GM10847 (cell line): ENCODE results near the gene PLPPR3.

ENCODE experiments used
- POLR2A ChIP-seq: IDR thresholded peaks from 2 replicates; pipeline ENCODE4 v1.6.1; 2011; ENCODE audit not compliant: insufficient read length; ENCODE audit errors: extremely low read depth

The PLPPR3 gene

GRCh38 chr19:782878-783668 is 38.7 kb downstream of the PLPPR3 start:
- TF ChIP-seq POLR2A: no peak

DNA sequence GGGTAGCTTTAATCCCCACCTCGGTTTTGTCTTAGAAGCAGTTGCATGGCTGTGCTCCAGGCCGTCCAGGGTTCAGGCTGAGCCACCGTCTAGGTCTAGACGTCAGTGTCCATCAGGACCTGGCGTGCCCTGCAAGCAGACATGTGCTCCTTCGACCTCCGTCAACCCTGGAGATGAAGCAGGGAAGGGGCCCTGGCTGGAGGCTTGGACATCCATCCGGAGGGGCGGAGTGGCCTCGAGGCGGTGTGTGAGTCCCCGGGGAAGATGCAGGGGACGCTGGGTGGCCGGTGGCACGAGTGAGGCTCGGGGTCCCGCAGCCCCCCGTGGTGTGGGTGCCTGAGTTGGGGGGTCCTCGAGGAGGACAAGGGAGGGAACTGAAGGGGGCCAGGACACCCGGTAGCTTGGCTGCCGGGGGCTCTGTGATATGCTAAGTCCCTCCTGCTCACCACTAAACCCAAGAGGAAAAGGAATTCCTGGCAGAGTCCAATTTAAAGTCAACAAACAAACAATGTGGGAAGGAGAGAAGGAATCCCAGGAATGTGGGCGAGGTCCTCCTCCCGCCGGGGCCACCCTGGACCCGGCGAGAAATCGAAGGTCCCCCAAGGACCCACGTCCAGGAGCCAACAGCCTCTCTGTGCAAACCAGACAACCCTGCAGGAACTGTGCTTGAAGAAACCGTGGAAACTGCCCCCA is 39.4 kb downstream of the PLPPR3 start:
- no peak for TF ChIP-seq POLR2A

- no peak for TF ChIP-seq POLR2A
Observed at GRCh38 chr19:781800-782184, 40.0 kb downstream of the PLPPR3 start.

DNA sequence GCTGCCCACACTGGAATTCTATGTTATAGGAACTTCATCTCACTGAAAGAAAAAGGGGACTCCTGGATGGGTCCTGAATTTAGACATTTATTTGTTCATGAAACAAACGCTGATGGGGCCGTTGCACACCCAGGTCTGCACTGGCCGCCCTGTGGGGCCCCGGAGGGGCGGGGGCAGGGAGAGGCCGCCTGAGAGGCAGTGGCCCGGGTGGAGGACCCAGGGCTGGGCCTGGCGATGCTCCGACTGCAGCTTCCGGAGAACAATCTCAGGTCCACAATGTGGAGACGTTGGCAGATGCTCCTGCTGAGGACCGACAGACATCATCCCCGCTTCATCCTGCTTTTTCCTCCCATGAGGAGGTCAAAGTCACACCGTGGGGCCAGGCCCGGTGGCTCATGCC is 40.8 kb downstream of the PLPPR3 start:
- TF ChIP-seq POLR2A: no peak

DNA sequence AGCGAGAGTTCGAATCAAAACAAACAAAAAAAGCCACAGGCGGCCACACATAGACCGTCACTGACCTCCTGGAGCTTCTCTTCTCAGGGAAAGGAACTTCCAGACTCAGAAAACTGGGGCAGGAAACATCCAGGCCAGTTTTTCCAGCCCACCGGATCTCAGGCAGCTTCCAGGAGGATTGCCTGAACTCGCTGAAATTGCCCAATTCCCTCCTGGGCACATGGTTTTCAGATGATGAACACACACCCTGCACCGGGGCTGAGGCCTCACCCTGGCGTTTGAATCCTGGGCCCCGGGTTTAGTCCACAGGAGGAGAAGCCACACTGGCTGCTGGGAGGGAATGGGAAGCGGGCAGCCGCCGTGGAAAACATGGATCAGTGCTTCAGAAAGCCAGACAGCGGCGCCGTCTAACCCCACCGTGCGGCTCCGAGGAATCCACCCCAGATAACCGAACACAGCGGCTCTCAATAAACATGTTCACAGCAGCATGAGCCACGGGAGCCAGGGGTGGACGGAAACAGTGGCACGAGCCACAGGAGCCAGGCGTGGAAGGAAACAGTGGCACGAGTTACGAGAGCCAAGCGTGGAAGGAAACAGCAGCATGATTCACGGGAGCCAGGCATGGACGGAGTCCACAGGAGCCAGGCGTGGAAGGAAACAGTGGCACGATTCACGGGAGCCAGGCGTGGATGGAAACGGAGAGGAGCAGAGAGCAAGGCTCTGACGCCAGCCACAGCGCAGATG is 42.7 kb downstream of the PLPPR3 start:
- no peak for TF ChIP-seq POLR2A

GRCh38 chr19:776549-776948 is 45.2 kb downstream of the PLPPR3 start:
- TF ChIP-seq POLR2A: no peak

- no peak for TF ChIP-seq POLR2A
Observed at GRCh38 chr19:772730-773436, 48.9 kb downstream of the PLPPR3 start.

GRCh38 chr19:772063-772462 is 49.7 kb downstream of the PLPPR3 start:
- no peak for TF ChIP-seq POLR2A

GRCh38 chr19:771332-771785 is 50.4 kb downstream of the PLPPR3 start:
- TF ChIP-seq POLR2A: no peak

DNA sequence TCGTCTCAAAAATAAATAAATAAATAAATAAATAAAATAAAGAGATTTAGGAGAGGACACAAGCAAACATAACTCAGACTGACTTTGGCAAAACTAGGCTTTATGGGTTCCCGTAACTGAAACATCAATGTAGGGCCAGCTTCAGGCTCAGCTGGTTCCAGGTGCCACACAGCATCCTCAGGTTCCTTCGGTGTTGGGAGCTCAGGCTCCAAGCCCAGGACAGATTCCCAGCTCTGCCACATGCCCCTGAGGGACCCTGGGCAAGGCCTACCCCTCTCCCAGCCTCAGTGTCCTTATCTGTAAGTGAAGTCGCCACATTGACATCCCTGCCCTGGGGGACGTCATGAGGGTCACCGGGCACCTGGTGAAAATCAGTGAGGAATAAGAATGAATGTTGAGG is 52.1 kb downstream of the PLPPR3 start:
- no peak for TF ChIP-seq POLR2A

GRCh38 chr19:768424-768823 is 53.3 kb downstream of the PLPPR3 start:
- no peak for TF ChIP-seq POLR2A

DNA sequence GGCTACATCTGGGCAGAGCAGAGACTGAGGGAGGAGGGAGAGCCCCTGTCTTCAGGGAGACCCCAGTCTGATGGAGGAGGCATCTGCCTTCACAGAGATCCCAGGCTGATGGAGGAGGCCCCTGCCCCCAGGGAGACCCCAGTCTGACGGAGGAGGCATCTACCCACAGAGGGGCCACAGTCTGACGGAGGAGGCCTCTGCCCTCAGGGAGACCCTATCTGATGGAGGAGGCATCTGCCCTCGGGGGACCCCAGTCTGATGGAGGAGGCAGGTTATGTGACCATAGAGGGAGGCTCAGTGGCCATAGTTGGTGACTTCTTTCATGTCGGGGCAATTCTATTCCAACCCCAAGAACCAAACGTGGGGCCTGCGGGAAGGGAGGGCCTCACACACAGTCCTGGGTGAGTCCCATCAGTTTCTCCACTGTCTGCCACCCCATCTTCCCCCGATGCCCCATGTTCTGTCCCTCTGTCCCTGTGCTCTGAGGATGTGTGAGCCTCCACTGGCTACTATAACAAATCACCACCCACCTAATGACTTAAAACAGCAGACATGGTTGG is 56.5 kb downstream of the PLPPR3 start:
- TF ChIP-seq POLR2A: no peak

GRCh38 chr19:764301-764700 is 57.5 kb downstream of the PLPPR3 start:
- TF ChIP-seq POLR2A: no peak

DNA sequence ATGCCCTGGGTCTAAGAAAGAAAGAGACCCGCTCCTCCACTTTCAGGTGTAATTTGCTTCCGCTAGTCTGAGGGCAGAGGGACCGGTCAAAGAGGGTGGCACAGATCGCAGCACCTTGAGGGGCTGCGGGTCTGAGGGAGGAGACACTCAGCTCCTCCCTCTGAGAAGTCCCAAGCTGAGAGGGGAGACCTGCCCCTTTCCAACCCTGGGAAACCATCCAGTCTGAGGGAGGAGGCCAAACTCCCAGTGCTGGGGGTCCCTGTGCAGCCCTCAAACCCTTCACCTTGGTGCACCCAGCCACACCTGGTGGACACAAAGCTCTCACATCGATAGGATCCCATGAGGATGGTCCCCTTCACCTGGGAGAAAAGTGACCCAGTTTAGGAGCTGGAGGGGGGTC is 57.9 kb downstream of the PLPPR3 start:
- TF ChIP-seq POLR2A: no peak

DNA sequence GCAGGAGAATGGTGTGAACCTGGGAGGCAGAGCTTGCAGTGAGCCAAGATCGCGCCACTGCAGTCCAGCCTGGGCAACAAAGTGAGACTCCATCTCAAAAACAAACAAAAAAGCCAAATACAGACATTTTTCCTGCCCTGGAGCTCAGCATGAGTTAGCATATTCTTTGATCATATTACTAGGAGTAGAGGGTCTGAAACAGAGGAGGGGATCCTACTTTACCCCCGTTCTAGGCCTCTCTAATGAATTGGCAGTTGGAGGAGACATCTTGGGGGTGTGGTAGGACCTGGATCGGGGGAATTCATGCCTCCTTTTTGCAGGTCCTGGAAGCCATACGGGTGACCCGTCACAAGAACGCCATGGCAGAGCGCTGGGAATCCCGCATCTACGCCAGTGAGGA is 58.6 kb downstream of the PLPPR3 start:
- TF ChIP-seq POLR2A: no peak
